ENCODE data around the gene INPP5D.

Gene INPP5D

DNA sequence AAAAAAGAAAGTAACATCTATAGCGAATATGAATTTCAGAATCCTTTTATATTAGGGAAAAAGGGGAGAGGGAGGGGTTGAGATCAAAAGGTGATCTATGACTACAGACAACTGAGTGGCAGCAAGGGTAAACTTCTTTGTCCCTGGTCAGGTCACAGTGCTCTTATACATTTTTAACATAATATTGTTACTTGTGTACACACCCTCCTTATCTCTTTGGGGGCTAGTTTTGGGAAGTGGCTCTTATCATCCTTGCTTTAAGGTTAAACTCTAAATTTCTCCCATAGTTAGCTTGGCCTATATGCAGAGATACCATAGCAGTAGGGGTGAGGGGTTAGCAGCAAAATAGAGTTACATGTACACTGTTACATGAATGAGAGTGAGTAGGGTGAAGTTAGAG lies 159.7 kb downstream of the INPP5D start:
- no peak overlapping the region for H4K8ac ChIP-seq (ENCODE audit: low read depth, low read length)
- H2BK120ac ChIP-seq (ENCODE audit: low read depth, low read length): no peak overlapping the region
- no peak for DNase-seq
- H2BK15ac ChIP-seq (replicated peaks; ENCODE audit: low read depth): no peak overlapping the region
- H3K79me1 ChIP-seq (ENCODE audit: low read length): no peaks in the 10 kb centered on the region
- no peak overlapping the region for H3K18ac ChIP-seq (ENCODE audit: low read length)
- H4K5ac ChIP-seq (ENCODE audit: low read length): no peak overlapping the region
- no peak overlapping the region for H3K4me2 ChIP-seq (ENCODE audit: low read length)
- H3K4me3 ChIP-seq (ENCODE audit: low read length): no peak overlapping the region
- H3K27me3 ChIP-seq (ENCODE audit: insufficient read depth, low read length, poor library complexity): no peaks in the 10 kb centered on the region
- no peak overlapping the region for H3K27ac ChIP-seq (ENCODE audit: low read depth, low read length)
- no peaks in the 10 kb centered on the region for H3K79me2 ChIP-seq (ENCODE audit: control insufficient read depth, insufficient read depth, low read length)
- H2AK5ac ChIP-seq (ENCODE audit: low read length): no peak overlapping the region
- H3K4ac ChIP-seq (ENCODE audit: low read depth, low read length): no peak overlapping the region
- no peaks in the 10 kb centered on the region for H3K36me3 ChIP-seq (ENCODE audit: control insufficient read depth, insufficient read depth, low read length)
- H3K4me1 ChIP-seq (ENCODE audit: control insufficient read depth, low read depth, low read length): no peaks in the 10 kb centered on the region
- H3K23ac ChIP-seq (ENCODE audit: low read length): no peak overlapping the region
- no peak overlapping the region for H3K56ac ChIP-seq (ENCODE audit: low read length)
- no peak overlapping the region for H3K9ac ChIP-seq (ENCODE audit: low read length)
- no CpG with 5 or more reads among the region's 1 CpG for WGBS (ENCODE audit: extremely low coverage, insufficient coverage, low lambda C conversion rate)
- no peak overlapping the region for H2BK5ac ChIP-seq (ENCODE audit: low read length)

- Histone ChIP-seq H2BK15ac (replicated peaks; ENCODE audit: low read depth) (no peak overlapping the region), H3K79me1 (ENCODE audit: low read length) (no peaks in the 10 kb centered on the region), H3K27ac (ENCODE audit: low read depth, low read length) (no peak overlapping the region), H3K36me3 (ENCODE audit: control insufficient read depth, insufficient read depth, low read length) (no peaks in the 10 kb centered on the region), H3K4me3 (ENCODE audit: low read length) (no peak overlapping the region), H3K4ac (ENCODE audit: low read depth, low read length) (no peak overlapping the region), H3K18ac (ENCODE audit: low read length) (no peak overlapping the region), H3K27me3 (ENCODE audit: insufficient read depth, low read length, poor library complexity) (no peaks in the 10 kb centered on the region), H2BK5ac (ENCODE audit: low read length) (no peak overlapping the region), H3K23ac (ENCODE audit: low read length) (no peak overlapping the region), H3K56ac (ENCODE audit: low read length) (no peak overlapping the region), H4K5ac (ENCODE audit: low read length) (no peak overlapping the region), H3K4me1 (ENCODE audit: control insufficient read depth, low read depth, low read length) (no peaks in the 10 kb centered on the region), H3K79me2 (ENCODE audit: control insufficient read depth, insufficient read depth, low read length) (no peaks in the 10 kb centered on the region), H3K9ac (ENCODE audit: low read length) (no peak overlapping the region), H2BK120ac (ENCODE audit: low read depth, low read length) (no peak overlapping the region), H2AK5ac (ENCODE audit: low read length) (no peak overlapping the region), H4K8ac (ENCODE audit: low read depth, low read length) (no peak overlapping the region), H3K4me2 (ENCODE audit: low read length) (no peak overlapping the region)
- no CpG with 5 or more reads among the region's 2 CpGs for WGBS (ENCODE audit: extremely low coverage, insufficient coverage, low lambda C conversion rate)
- DNase-seq: no peak
Observed at GRCh38 chr2:233221378-233222063, 161.4 kb downstream of the INPP5D start.

DNA sequence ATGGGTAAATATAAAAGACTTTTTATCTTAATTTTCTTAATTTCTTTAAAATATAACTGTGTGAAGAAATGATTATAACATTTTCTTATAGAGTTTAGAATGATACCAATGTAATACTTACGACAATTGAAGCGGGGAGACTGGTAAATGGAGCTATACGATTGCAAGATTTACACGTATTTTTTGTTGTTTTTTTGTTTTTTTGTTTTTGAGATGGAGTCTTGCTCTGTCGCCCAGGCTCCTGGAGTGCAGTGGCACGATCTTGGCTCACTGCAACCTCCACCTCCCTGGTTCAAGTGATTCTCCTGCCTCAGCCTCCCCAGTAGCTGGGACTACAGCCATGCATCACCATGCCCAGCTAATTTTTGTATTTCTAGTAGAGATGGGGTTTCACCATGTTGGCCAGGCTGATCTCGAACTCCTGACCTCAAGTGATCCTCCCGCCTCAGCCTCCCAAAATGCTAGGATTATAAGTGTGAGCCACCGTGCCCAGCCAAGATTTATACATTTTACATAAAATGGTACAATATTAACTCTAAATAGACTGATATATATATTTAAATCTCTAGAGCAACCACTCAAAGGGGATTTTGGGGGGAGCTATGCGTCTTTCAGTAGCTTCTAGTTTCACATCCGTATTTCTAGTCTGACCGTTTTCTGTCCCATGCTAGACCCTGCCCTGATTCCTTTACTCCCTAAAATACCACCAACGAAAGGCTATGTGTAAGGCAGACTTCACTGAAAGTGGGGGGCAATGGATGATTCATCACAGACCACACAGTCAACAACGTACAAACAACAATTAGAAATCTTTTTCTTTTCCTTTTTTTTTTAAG lies 163.1 kb downstream of the INPP5D start:
- no peak for DNase-seq
- Histone ChIP-seq H2BK120ac (ENCODE audit: low read depth, low read length) (no peak overlapping the region), H3K4me1 (ENCODE audit: control insufficient read depth, low read depth, low read length) (no peaks in the 10 kb centered on the region), H3K36me3 (ENCODE audit: control insufficient read depth, insufficient read depth, low read length) (no peaks in the 10 kb centered on the region), H3K4ac (ENCODE audit: low read depth, low read length) (no peak overlapping the region), H3K18ac (ENCODE audit: low read length) (no peak overlapping the region), H3K79me2 (ENCODE audit: control insufficient read depth, insufficient read depth, low read length) (no peaks in the 10 kb centered on the region), H3K4me2 (ENCODE audit: low read length) (no peak overlapping the region), H4K8ac (ENCODE audit: low read depth, low read length) (no peak overlapping the region), H4K5ac (ENCODE audit: low read length) (no peak overlapping the region), H3K27ac (ENCODE audit: low read depth, low read length) (no peak overlapping the region), H2BK15ac (replicated peaks; ENCODE audit: low read depth) (no peak overlapping the region), H3K56ac (ENCODE audit: low read length) (no peak overlapping the region), H2BK5ac (ENCODE audit: low read length) (no peak overlapping the region), H3K27me3 (ENCODE audit: insufficient read depth, low read length, poor library complexity) (no peaks in the 10 kb centered on the region), H3K23ac (ENCODE audit: low read length) (no peak overlapping the region), H3K79me1 (ENCODE audit: low read length) (no peaks in the 10 kb centered on the region), H3K4me3 (ENCODE audit: low read length) (no peak overlapping the region), H2AK5ac (ENCODE audit: low read length) (no peak overlapping the region), H3K9ac (ENCODE audit: low read length) (no peak overlapping the region)
- no CpG with 5 or more reads among the region's 14 CpGs for whole genome bisulfite sequencing (ENCODE audit: extremely low coverage, insufficient coverage, low lambda C conversion rate)

DNA sequence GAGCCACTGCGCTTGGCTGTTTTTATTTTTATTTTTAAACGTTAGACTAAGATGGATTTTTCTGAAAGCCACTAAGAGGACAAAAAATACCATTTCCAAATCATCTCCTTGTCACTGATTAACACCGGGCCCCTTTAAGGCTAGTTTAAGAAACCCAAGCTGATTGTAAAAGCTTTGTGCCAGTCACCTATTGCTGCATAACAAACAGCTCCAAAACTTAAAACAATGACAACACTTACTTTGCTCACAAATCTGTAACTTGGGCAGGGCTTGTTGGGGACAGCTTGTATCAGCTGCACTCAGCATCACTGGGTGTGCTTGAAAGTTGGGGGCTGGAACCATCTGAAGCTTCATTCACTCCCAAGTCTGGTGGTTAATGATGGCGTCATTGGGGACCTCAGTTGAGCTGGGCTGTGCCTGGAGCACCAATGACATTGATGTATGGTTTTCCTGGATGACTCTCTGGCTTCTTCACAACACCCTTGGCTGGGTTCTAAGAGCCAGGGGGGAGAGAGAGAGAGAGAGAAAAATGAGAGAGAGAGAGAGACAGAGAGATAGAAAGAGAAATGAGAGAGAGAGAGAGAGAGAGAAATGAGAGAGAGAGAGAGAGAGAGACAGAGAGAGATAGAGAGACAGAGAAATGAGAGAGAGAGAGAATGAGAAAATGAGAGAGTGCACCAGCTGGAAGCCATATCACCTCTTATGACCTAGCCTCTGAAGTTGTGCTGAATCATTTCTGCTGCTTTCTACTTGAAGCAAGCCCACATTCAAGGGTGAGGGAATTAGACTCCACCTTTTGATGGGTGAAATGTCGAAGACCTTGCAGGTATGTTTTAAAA lies 165.3 kb downstream of the INPP5D start:
- Histone ChIP-seq H3K36me3 (ENCODE audit: control insufficient read depth, insufficient read depth, low read length) (no peaks in the 10 kb centered on the region), H3K79me1 (ENCODE audit: low read length) (no peaks in the 10 kb centered on the region), H3K79me2 (ENCODE audit: control insufficient read depth, insufficient read depth, low read length) (no peaks in the 10 kb centered on the region), H3K23ac (ENCODE audit: low read length) (no peak overlapping the region), H4K5ac (ENCODE audit: low read length) (no peak overlapping the region), H2BK15ac (replicated peaks; ENCODE audit: low read depth) (no peak overlapping the region), H3K56ac (ENCODE audit: low read length) (no peak overlapping the region), H3K4me2 (ENCODE audit: low read length) (no peak overlapping the region), H3K9ac (ENCODE audit: low read length) (no peak overlapping the region), H2AK5ac (ENCODE audit: low read length) (no peak overlapping the region), H2BK120ac (ENCODE audit: low read depth, low read length) (no peak overlapping the region), H3K4me1 (ENCODE audit: control insufficient read depth, low read depth, low read length) (no peaks in the 10 kb centered on the region), H3K27me3 (ENCODE audit: insufficient read depth, low read length, poor library complexity) (no peaks in the 10 kb centered on the region), H4K8ac (ENCODE audit: low read depth, low read length) (no peak overlapping the region), H3K4ac (ENCODE audit: low read depth, low read length) (no peak overlapping the region), H3K18ac (ENCODE audit: low read length) (no peak overlapping the region), H2BK5ac (ENCODE audit: low read length) (no peak overlapping the region), H3K4me3 (ENCODE audit: low read length) (no peak overlapping the region), H3K27ac (ENCODE audit: low read depth, low read length) (no peak overlapping the region)
- no peak for DNase-seq
- WGBS (ENCODE audit: extremely low coverage, insufficient coverage, low lambda C conversion rate): no CpG with 5 or more reads among the region's 5 CpGs

DNA sequence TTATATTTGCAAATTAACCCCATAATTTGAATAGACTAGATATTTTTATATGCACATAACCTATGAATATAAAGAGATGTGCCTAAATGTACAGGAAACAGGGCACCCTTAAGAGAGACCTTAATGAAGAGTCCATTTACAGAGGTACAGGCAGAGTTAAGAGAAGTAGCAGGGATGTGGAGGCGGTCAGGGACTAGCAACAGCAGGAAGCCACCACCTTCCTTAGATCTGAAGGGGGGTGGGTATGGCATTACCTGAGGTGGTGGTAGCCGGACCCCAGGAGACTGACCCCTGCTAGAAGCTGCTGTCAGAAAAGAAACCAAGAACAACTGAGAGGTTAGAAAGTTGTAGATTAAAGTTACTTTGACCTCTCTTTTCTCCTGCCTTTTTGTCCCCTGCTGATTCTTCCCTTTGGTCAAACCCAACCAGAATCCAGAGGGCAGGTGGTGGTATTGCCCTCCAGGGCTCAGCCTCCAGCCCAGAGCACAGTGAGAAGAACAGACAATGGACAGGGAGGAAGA lies 166.4 kb downstream of the INPP5D start:
- no peak overlapping the region for H3K23ac ChIP-seq (ENCODE audit: low read length)
- H4K5ac ChIP-seq (ENCODE audit: low read length): no peak overlapping the region
- H2BK15ac ChIP-seq (replicated peaks; ENCODE audit: low read depth): no peak overlapping the region
- H3K56ac ChIP-seq (ENCODE audit: low read length): no peak overlapping the region
- no peak overlapping the region for H2BK5ac ChIP-seq (ENCODE audit: low read length)
- no peak overlapping the region for H3K4ac ChIP-seq (ENCODE audit: low read depth, low read length)
- H3K4me3 ChIP-seq (ENCODE audit: low read length): no peak overlapping the region
- H3K79me2 ChIP-seq (ENCODE audit: control insufficient read depth, insufficient read depth, low read length): no peaks in the 10 kb centered on the region
- no peak for DNase-seq
- no peak overlapping the region for H3K4me2 ChIP-seq (ENCODE audit: low read length)
- no peak overlapping the region for H3K27ac ChIP-seq (ENCODE audit: low read depth, low read length)
- no CpG with 5 or more reads among the region's 2 CpGs for WGBS (ENCODE audit: extremely low coverage, insufficient coverage, low lambda C conversion rate)
- H3K18ac ChIP-seq (ENCODE audit: low read length): no peak overlapping the region
- H3K36me3 ChIP-seq (ENCODE audit: control insufficient read depth, insufficient read depth, low read length): no peaks in the 10 kb centered on the region
- no peak overlapping the region for H2AK5ac ChIP-seq (ENCODE audit: low read length)
- H2BK120ac ChIP-seq (ENCODE audit: low read depth, low read length): no peak overlapping the region
- no peaks in the 10 kb centered on the region for H3K4me1 ChIP-seq (ENCODE audit: control insufficient read depth, low read depth, low read length)
- no peak overlapping the region for H4K8ac ChIP-seq (ENCODE audit: low read depth, low read length)
- H3K79me1 ChIP-seq (ENCODE audit: low read length): no peaks in the 10 kb centered on the region
- no peak overlapping the region for H3K9ac ChIP-seq (ENCODE audit: low read length)
- H3K27me3 ChIP-seq (ENCODE audit: insufficient read depth, low read length, poor library complexity): no peaks in the 10 kb centered on the region

All from mesendoderm (in vitro differentiated cells).